Spleen (tissue), 7 donors: ENCODE results near the gene GRAMD1C.

Source experiments
- CTCF ChIP-seq, 11 experiments: fragments of 200-600 bp in 7 of 11; fragments of 450-650 bp in 4 of 11; sonication (generic) in 4 of 11; IDR thresholded peaks in 8 of 11; conservative IDR thresholded peaks in 3 of 11; 1 replicate in 7 of 11; 2 replicates in 4 of 11; pipeline versions ENCODE4 v1.4.0 to v1.8.0; 2016 to 2021; ENCODE audit warnings: antibody characterized with exemption in 11 of 11, inconsistent platforms in 4 of 11, mild to moderate bottlenecking in 1 of 11
- POLR2A ChIP-seq, 3 donors: fragments of 450-650 bp; IDR thresholded peaks; one replicate each; pipeline ENCODE4 v1.5.1; 2017; ENCODE audit warnings: antibody characterized with exemption in 3 of 3, mild to moderate bottlenecking in 1 of 3
- POLR2AphosphoS5 ChIP-seq, 3 donors: sonication (generic); formaldehyde crosslinking; IDR thresholded peaks; one replicate each; pipeline ENCODE4 v1.5.1; 2017; ENCODE audit warnings: antibody characterized with exemption in 3 of 3
- donor health status: DM: no; HTN: no; CAD: no; lungs with moderate emphysema.
- donor health status: DM: no; HTN: no; CAD: no.
- donor health status: DM: no; HTN: no; CAD: no.

- TF ChIP-seq CTCF (IDR thresholded peaks at IDR 0.05 in 8 of 11, conservative IDR thresholded peaks at IDR 0.05 in 3 of 11) (no peak), POLR2A (IDR thresholded peaks at IDR 0.05) (no peak), POLR2AphosphoS5 (IDR thresholded peaks at IDR 0.05) (no peak)
These were observed 60.3 kb downstream of the GRAMD1C start for GRCh38 chr3:113898892-113899291.
